HG02642 (cell line): ENCODE measurements around the gene JPT1.

Source experiments
- ATAC-seq: cut with Tn5 transposase; IDR thresholded peaks from one replicate; pipeline ENCODE4 v1.9.1; 2021; ENCODE audit warnings: mild to moderate bottlenecking; ENCODE audit not compliant: unreplicated experiment, poor library complexity

JPT1 gene

GRCh38 chr17:75087558-75088453 is 66.5 kb downstream of the JPT1 start, which contains the start of gene SLC16A5:
Gene SLC16A5, plus strand, starts transcription at chr17:75087954. Its CDS starts 5,683 bp downstream, at chr17:75093637.
- peak; percentile 60 for ATAC-seq

- no peak for ATAC-seq
Measured at GRCh38 chr17:75087182-75087557, 67.1 kb downstream of the JPT1 start.

- no peak for ATAC-seq
Measured at GRCh38 chr17:75086496-75087181, 67.7 kb downstream of the JPT1 start.
